KOPT-K1 (cell line): ENCODE results near the gene EBF3.

Source experiments
- H3K27ac ChIP-seq: fragments of 200-600 bp; sonication (generic); 2 replicates; pipeline ENCODE4 v1.5.1; 2016; ENCODE audit warnings: antibody characterized with exemption, mild to moderate bottlenecking, low read depth, low read length; ENCODE audit not compliant: poor library complexity, severe bottlenecking
- H3K36me3 ChIP-seq: fragments of 200-600 bp; sonication (generic); 2 replicates; pipeline ENCODE4 v1.5.1; 2017; ENCODE audit warnings: antibody characterized with exemption, mild to moderate bottlenecking, low read length, moderate library complexity; ENCODE audit not compliant: insufficient read depth
- H3K9me3 ChIP-seq: fragments of 200-600 bp; sonication (generic); 2 replicates; pipeline ENCODE4 v1.5.1; 2017; ENCODE audit warnings: antibody characterized with exemption, low read length, mild to moderate bottlenecking; ENCODE audit not compliant: insufficient read depth, poor library complexity, severe bottlenecking

The EBF3 gene

DNA sequence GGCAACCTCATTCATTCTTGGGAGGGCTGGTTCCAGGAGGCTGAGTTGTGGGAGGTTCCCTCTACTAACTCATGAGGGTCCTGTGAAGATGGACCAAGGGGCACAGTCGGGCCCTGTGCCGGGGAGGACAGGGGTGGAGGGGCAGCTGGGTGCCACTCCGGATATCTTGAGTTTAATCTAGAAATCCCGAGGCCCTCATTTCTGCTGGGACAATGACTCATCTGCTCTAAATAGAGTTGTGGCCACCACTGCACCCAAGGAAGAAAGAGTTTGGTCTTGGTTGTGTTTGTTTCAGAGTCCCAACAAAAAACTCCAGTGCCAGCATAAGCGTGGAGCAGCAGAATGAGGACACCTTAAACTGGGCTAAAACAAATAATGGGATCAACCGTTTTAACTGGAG, 82.4 kb downstream of the EBF3 start:
- H3K27ac ChIP-seq: no peak overlapping the region
- H3K36me3 ChIP-seq: no peaks in the 10 kb centered on the region
- no peaks in the 10 kb centered on the region for H3K9me3 ChIP-seq

DNA sequence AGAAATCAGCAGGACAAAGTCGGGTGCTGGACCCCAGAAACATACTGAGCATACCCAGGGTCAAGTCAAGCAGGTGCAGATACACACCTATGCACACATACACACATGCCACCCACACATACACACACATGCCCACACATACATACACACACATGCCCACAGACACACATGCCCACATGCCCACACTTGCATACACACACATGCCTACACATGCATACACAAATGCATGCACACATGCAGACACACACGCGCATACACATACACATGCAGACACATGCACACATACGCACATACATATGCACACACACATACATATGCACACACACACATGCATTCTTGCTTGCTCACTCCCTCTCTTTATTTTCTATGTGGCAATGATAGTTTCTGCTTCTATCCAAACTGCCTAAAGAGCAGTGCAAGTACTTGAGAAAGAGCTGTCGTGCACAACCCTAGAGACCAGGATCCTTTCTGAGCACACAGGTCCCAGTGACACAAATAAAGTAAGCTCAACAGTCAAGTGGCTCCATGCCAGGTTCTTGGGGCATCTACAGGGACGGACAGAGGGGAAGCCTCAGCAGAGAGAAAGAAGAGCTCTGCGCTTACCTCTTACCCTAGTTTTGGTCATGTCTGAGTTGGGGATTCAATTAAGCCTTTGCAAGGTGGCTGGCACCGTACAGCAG, 83.7 kb downstream of the EBF3 start:
- H3K9me3 ChIP-seq: no peaks in the 10 kb centered on the region
- H3K27ac ChIP-seq: no peak overlapping the region
- H3K36me3 ChIP-seq: no peaks in the 10 kb centered on the region

DNA sequence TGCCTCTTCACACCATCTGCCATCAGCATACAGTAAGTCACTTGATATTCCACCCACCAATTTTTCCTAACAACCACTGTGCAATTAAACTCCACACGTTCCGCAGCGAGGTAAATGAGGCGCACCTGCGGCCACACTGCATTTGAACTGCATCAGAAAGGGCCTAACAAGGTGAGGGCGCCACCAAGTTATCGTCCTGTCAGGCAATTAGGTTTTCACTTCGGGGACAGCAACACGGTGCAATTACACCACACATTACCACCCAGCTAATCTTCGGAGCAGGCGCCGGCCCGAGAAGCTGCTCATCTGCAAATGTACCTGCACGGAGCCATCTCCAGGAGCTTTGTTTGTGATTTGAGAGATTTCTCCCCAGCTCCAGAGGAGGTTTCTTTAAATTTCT, 84.4 kb downstream of the EBF3 start:
- Histone ChIP-seq H3K9me3 (no peaks in the 10 kb centered on the region), H3K27ac (no peak overlapping the region), H3K36me3 (no peaks in the 10 kb centered on the region)

DNA sequence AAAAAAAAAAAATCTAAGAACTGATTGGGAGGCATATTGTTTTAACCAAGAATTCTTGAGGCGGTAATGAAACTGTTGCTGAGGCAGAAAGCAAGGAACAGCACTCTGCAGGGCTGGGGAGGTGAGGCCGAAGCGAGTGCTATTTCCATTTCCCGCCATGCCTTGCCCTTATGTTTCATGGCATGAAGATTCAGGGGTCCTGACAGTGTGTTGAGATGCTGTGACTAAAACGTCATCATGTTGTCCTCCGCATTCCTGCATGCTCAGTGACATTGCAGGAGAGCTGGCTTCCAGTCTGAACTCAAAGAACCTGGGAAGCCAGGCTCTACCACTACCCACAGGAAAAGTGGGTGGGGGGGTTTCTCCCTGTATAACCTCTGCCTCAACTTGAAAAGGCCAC, 85.2 kb downstream of the EBF3 start:
- no peaks in the 10 kb centered on the region for H3K9me3 ChIP-seq
- H3K27ac ChIP-seq: no peak overlapping the region
- no peaks in the 10 kb centered on the region for H3K36me3 ChIP-seq

DNA sequence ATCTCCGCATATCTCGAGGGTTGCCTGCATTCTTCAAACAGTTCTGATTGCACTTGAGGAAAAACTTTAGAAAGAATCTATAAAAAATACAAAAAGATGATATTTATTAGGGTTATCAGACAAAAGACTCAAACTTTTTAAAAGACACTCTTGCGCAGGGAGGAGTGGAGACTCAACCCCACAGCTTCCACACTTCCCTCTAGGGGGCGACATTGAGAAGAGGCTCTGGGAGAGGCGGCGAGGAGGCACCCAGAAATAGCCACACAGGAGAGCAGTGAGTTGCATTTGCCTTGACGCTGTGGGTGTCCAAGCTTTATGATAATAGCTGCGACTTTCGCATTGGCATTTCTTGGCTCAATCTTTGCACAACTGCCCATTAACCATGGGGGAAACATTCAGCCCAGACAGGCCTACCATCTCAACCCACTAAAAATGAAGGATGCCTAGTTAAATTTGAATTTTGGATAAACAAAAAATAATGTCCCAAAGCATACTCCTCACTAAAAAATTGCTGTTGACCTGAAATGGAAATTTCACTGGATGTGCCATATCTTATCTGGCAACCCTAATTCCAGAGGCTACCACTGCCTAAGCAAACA, 86.2 kb downstream of the EBF3 start:
- Histone ChIP-seq H3K9me3 (no peaks in the 10 kb centered on the region), H3K27ac (no peak overlapping the region), H3K36me3 (no peaks in the 10 kb centered on the region)

DNA sequence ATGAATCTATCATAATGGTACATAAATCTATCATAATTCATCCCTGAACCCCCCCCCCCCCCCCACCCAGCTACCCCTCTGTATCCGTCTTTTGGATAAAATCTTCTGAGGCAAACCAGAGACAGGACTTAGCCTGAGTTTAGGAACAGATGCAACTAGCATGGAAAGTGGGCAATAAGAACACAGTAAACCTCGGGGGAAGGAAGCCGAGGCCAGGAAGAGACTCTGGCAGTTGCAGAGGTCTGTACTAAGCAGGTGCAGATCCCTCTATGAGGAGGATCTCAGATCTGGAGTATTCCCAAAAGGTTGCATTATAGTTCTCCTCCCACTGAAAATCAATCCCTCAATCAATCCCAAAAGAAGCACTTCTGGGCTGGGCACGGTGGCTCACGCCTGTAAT, 87.2 kb downstream of the EBF3 start:
- no peaks in the 10 kb centered on the region for H3K9me3 ChIP-seq
- no peaks in the 10 kb centered on the region for H3K36me3 ChIP-seq
- H3K27ac ChIP-seq: no peak overlapping the region

DNA sequence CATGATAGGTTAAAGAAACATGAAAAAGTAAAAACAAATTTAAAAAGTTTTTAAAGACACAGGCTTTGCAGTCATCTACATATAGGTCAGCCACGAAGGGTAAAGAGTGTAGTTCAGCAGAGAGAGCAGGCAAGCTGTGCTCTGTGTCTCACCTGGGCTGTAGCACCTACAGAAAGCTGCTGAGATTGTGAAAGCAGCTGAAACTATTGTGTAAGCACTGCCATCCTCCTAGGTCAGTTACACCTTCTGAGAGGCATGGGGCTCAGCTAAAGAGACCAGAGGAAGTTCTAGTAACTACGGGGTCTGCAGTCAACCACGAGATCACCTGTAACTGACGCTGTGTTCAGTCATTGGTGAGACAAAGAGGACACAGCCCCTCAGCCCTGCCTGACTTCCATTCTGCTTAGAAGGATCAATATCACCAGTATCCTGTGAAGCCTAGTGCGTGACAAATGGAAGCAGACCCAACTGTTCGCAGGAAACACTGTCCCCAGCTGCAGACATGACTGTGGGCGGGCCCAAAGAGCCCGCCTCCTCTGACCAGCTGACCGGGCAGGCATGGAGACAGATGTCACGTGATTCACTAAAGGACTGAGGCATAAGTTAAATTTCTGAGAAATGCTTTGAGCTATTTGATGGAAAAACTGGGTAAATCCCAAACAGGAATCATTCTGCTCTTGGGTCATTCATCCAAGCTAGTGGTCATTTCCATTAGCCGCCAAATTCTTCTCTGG, 87.9 kb downstream of the EBF3 start:
- no peaks in the 10 kb centered on the region for H3K36me3 ChIP-seq
- no peaks in the 10 kb centered on the region for H3K9me3 ChIP-seq
- no peak overlapping the region for H3K27ac ChIP-seq

DNA sequence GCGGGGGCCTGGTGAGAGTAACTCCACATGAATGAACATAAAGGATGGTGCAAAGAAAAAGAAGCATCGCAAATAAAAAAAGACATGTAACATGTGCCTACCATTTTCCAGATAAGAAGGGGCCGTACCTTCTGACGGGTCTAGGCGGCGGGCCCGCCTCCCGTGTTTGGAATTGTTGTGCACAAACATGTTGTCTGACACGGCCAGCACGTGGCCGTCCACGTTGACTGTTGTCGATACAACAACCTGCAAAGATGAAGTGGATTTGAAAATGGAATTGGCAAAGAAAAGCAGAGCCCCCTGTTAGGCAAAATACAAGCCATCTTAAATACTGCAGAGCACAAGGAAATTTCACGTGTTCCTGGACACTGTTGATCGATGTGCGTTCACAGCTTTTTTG, 90.7 kb downstream of the EBF3 start:
- Histone ChIP-seq H3K36me3 (no peaks in the 10 kb centered on the region), H3K9me3 (no peaks in the 10 kb centered on the region)

DNA sequence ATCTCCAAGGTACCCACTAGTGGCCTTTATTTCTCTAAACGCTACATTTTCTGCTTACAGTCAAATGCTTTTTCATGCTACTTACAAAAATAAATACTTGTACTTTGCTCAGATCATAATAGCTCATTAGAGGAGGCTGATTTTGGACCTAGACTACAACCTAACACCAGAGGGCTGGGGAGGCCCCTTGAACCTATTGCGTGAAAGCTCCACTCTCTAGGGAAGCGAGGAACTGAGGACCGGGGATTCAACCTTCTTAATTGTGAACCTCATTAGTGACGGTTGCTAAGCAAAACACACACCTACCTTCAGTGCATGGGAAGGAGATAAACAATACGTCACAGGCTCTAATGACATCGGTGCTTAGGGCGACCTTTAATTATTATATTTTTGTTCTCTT, 92.1 kb downstream of the EBF3 start:
- Histone ChIP-seq H3K27ac (no peak overlapping the region), H3K36me3 (no peaks in the 10 kb centered on the region), H3K9me3 (no peaks in the 10 kb centered on the region)

More for the DNA sequence above, 90.7 kb downstream of the EBF3 start:
- no peak overlapping the region for H3K27ac ChIP-seq

DNA sequence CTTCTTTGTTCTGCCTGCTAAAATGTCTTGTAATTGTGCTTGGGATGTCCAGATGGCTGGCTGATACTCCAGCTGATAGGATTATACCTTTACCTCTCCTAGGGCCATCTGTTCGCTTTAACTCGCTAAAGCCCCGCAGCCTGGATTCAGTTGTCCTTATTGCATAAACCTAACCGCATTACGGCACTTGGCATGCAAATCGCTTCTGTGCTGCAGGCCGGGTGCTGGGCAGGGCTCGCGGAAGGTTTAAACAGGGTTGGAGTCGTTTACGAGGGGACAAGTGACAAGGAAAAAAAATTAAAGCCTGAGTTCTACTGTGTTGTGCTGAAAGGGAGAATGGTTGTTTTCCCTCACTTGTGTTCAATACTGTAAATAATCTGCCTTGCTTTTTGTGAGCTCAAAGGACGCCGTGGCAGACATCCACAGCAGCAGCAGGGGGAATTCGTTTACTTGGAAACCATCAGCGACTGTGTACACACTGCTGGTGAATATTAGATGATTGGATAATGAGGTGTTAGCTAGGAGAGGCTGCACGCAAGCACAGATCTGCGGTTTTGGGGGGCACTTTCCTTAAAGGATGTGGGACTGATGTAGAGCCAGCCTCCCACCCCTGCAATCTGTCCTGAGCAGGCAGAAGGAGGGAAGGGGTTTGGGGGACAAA, 93.0 kb downstream of the EBF3 start:
- Histone ChIP-seq H3K9me3 (no peaks in the 10 kb centered on the region), H3K36me3 (no peaks in the 10 kb centered on the region), H3K27ac (no peak overlapping the region)

DNA sequence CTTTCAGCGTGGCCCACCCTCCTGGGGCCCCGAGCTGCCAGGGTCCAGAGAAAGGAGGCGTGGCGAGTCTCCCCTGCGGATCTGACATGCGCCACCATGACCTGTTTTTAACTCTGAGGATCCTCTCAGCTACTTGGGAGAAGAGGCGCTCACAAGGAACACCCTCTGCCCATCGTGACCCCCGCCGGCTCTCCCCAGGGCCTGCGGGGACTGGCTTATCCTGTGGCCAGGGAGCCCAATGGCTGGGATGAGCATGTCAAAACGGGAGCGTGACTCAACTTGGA, 93.7 kb downstream of the EBF3 start:
- Histone ChIP-seq H3K9me3 (no peaks in the 10 kb centered on the region), H3K36me3 (no peaks in the 10 kb centered on the region), H3K27ac (no peak overlapping the region)

DNA sequence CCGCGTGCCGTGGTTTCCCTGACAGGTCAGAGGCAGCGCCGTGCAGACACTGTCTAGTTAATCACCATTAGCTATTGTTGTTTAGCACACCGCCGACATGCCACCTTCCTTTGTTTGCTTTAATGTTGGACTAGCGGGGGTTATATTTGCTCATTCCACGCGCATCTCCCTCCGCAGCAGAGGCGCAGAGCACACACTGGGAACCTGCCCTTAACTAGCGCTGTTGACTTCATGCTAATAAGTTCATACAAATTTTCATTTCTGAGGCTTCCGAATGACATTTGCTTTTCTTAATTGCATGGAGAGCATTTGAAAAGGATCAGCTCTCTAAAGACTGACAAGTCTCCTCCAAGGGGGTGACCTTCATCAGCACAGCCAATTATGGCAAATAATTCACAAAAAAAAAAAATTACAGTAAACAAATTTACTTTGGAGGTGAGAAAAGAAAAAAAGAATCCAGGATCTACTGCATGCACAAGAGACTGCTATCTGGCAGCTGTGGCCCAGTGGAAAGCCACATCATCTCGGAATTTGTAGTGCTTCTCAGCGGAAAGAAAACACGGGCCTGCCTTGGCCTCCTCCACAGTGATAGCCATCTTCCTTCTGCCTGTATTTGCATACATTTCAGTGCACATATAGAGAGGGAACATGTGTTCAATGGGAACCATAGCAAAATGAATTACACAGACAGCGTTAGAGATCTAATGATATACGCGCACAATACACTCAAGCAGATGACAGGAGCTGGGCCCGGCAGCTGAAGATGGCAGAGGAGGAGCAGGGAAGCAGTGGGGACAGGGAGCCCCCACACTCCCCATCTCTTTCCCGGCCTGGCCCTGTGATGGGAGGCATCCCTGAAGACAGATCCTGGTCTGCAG, 94.2 kb downstream of the EBF3 start:
- no peaks in the 10 kb centered on the region for H3K9me3 ChIP-seq
- no peak overlapping the region for H3K27ac ChIP-seq
- no peaks in the 10 kb centered on the region for H3K36me3 ChIP-seq

DNA sequence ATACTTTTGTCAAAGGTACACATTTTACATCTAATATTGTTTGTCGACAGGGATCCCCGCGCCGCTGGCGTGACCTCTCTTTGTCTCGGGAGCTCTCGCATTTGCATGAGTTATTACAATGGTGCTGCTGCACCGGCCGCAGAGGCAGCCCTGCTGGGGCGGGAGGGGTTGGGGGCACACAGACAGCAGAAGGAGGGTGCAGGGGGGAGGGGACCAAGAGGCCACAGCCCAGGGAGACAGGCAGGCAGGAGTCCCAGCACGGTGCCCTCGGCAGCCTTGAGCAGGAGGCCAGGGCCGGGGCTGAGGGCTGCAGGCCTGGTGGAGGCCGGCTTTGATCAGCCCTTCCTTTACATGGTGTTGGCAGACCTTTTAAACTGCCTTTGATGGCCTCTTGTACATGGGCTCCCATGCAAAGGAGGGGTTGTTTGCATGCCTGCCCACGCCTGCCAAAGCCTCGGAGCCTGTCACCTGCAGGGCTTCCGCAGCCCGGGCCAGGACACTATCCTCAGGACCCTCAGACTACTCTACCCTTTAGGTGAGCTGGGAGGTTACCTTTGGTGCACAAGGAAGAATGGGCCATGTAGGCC, 95.5 kb downstream of the EBF3 start:
- Histone ChIP-seq H3K27ac (no peak overlapping the region), H3K36me3 (no peaks in the 10 kb centered on the region), H3K9me3 (no peaks in the 10 kb centered on the region)

DNA sequence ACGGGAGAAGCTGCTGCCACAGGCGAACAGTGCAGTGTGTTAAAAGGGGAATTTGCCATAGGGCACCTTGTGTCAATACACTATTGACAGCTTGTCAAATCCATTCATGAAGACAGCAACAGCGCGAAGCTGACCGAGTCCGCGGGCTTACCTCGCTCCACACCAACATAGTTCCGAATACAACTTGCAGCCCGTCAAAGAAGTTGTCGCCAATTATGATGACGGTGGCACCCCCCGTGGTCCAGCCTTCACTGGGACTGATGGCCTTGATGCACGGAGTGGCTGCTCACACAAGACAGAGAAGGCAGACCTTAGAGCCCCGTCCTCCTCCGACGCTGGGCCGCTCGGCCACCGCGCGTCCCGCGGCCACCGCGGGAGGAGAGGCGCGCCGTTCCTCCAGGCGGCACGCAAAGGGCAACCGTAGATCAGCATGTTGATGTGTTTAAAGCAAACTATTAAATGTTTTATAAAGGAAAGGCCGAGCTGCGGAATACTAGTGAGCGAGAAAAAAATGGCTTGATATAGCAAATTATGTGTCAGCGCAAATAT, 96.4 kb downstream of the EBF3 start:
- no peak overlapping the region for H3K27ac ChIP-seq
- H3K36me3 ChIP-seq: no peaks in the 10 kb centered on the region
- H3K9me3 ChIP-seq: no peaks in the 10 kb centered on the region
